ENCODE measurements around the gene LHPP.

DNA sequence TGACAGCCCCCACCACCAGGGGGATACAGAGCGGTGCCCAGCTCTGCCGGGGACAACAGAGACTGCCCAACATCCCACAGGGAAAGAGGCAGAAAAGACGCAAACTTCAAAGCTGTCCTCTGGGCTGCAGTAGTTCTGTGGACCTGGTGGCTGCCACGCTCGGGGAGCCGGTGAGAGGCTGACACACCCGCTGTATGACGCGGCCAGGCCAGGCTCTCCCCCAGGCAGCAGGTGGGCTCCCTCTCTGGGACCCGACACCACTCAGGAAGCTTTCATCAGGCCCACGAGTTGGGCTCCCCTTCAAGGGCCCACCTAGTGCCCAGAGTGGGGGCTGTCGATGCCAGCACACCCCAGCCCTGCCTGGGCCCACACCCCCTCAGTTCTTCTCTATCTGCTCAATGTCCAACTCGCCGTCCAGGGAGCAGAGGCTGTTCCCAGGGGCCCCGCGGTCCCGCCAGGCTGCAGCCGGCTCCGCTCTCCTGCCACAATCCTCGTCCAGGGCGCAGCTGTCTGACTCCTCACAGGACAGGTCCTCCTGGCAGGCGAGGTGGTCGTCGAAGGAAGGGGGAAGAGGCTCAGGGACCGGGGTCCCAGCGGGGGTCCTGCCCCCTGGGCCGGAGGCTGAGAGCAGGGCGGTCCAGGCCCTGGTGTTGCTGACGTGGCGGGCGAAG, 161.4 kb downstream of the LHPP start:
- TF ChIP-seq, protein P1, sequence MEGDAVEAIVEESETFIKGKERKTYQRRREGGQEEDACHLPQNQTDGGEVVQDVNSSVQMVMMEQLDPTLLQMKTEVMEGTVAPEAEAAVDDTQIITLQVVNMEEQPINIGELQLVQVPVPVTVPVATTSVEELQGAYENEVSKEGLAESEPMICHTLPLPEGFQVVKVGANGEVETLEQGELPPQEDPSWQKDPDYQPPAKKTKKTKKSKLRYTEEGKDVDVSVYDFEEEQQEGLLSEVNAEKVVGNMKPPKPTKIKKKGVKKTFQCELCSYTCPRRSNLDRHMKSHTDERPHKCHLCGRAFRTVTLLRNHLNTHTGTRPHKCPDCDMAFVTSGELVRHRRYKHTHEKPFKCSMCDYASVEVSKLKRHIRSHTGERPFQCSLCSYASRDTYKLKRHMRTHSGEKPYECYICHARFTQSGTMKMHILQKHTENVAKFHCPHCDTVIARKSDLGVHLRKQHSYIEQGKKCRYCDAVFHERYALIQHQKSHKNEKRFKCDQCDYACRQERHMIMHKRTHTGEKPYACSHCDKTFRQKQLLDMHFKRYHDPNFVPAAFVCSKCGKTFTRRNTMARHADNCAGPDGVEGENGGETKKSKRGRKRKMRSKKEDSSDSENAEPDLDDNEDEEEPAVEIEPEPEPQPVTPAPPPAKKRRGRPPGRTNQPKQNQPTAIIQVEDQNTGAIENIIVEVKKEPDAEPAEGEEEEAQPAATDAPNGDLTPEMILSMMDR (IDR thresholded peaks at IDR 0.05), result no peak
- TF ChIP-seq POLR2A (IDR thresholded peaks at IDR 0.05), result no peak
